H9 (cell line): ENCODE results near the gene LYZL2. TPM values are rescaled to one million over a fixed set of nuclear protein-coding genes. Genes with fewer than 3 reads are reported as not detected.

Experiments
- DNase-seq: peaks from one replicate; pipeline ENCODE4 v3.0.0-alpha.2; 2017
- H2AFZ ChIP-seq: one replicate; pipeline ENCODE4 v1.6.1; 2013; ENCODE audit warnings: mild to moderate bottlenecking, low read length, control low read depth, moderate library complexity
- H2AK5ac ChIP-seq: 2 replicates; pipeline ENCODE4 v1.6.1; 2013; ENCODE audit warnings: low read length, control low read depth, mixed read lengths; ENCODE audit not compliant: insufficient read length
- H2BK120ac ChIP-seq: one replicate; pipeline ENCODE4 v1.6.1; 2013; ENCODE audit warnings: low read depth, mild to moderate bottlenecking, low read length, control low read depth, inconsistent platforms; ENCODE audit not compliant: poor library complexity, severe bottlenecking
- H2BK12ac ChIP-seq: 2 replicates; pipeline ENCODE4 v1.6.1; 2013; ENCODE audit warnings: low read length, control low read depth, mixed read lengths, low read depth; ENCODE audit not compliant: insufficient read length
- H2BK15ac ChIP-seq: 2 replicates; pipeline ENCODE4 v1.6.1; 2013; ENCODE audit warnings: low read depth, low read length, control low read depth
- H2BK20ac ChIP-seq: one replicate; pipeline ENCODE4 v1.6.1; 2013; ENCODE audit warnings: low read depth, mild to moderate bottlenecking, low read length, control low read depth, inconsistent platforms; ENCODE audit not compliant: poor library complexity, severe bottlenecking
- H2BK5ac ChIP-seq: 2 replicates; pipeline ENCODE4 v1.6.1; 2013; ENCODE audit warnings: low read length, control low read depth, mixed read lengths; ENCODE audit not compliant: insufficient read length
- H3K14ac ChIP-seq: 2 replicates; pipeline ENCODE4 v1.6.1; 2013; ENCODE audit warnings: low read length, control low read depth; ENCODE audit not compliant: insufficient read depth
- H3K18ac ChIP-seq: 2 replicates; pipeline ENCODE4 v1.6.1; 2013; ENCODE audit warnings: low read depth, mild to moderate bottlenecking, mixed read lengths, low read length, control low read depth; ENCODE audit not compliant: insufficient read length
- H3K23ac ChIP-seq: 2 replicates; pipeline ENCODE4 v1.6.1; 2013; ENCODE audit warnings: low read length, control low read depth, mixed read lengths, low read depth; ENCODE audit not compliant: insufficient read length
- H3K23me2 ChIP-seq: 2 replicates; pipeline ENCODE4 v1.6.1; 2013; ENCODE audit warnings: low read depth, mild to moderate bottlenecking, mixed read lengths, low read length, control low read depth; ENCODE audit not compliant: insufficient read length, poor library complexity, severe bottlenecking
- H3K27ac ChIP-seq: 2 replicates; pipeline ENCODE4 v1.5.1; 2013; ENCODE audit warnings: low read length, control low read depth, mixed read lengths, low read depth; ENCODE audit not compliant: insufficient read length
- H3K27me3 ChIP-seq: 2 replicates; pipeline ENCODE4 v1.6.1; 2013; ENCODE audit warnings: low read length, control low read depth, inconsistent platforms; ENCODE audit not compliant: insufficient read depth
- H3K4ac ChIP-seq: 2 replicates; pipeline ENCODE4 v1.6.1; 2013; ENCODE audit warnings: low read depth, mild to moderate bottlenecking, control low read depth, inconsistent platforms, low read length, moderate library complexity
- H3K4me1 ChIP-seq: 2 replicates; pipeline ENCODE4 v1.6.1; 2013; ENCODE audit warnings: low read length, control low read depth, inconsistent platforms; ENCODE audit not compliant: insufficient read depth
- H3K4me2 ChIP-seq: 2 replicates; pipeline ENCODE4 v1.6.1; 2013; ENCODE audit warnings: low read length, control low read depth, mixed read lengths; ENCODE audit not compliant: insufficient read length, insufficient read depth
- H3K56ac ChIP-seq: 2 replicates; pipeline ENCODE4 v1.6.1; 2013; ENCODE audit warnings: low read depth, mild to moderate bottlenecking, mixed read lengths, low read length, control low read depth; ENCODE audit not compliant: insufficient read length
- H3K79me1 ChIP-seq: 2 replicates; pipeline ENCODE4 v1.6.1; 2013; ENCODE audit warnings: low read depth, mild to moderate bottlenecking, moderate library complexity, low read length, control low read depth, inconsistent platforms; ENCODE audit not compliant: insufficient read depth, poor library complexity, severe bottlenecking
- H3K79me2 ChIP-seq: 2 replicates; pipeline ENCODE4 v1.6.1; 2013; ENCODE audit warnings: low read length, control low read depth, inconsistent platforms; ENCODE audit not compliant: insufficient read depth
- H3K9ac ChIP-seq: 2 replicates; pipeline ENCODE4 v1.6.1; 2013; ENCODE audit warnings: low read length, control low read depth, mixed read lengths; ENCODE audit not compliant: insufficient read length; ENCODE audit errors: extremely low read depth
- H3K9me3 ChIP-seq: one replicate; pipeline ENCODE4 v1.6.1; 2013; ENCODE audit warnings: low read depth, low read length, inconsistent platforms; ENCODE audit not compliant: control insufficient read depth
- H3T11ph ChIP-seq: one replicate; pipeline ENCODE4 v1.6.1; 2013; ENCODE audit warnings: mild to moderate bottlenecking, low read length, control low read depth, inconsistent platforms
- H4K20me1 ChIP-seq: one replicate; pipeline ENCODE4 v1.6.1; 2013; ENCODE audit not compliant: control insufficient read depth, insufficient read length, insufficient read depth
- H4K5ac ChIP-seq: 2 replicates; pipeline ENCODE4 v1.6.1; 2013; ENCODE audit warnings: low read depth, mild to moderate bottlenecking, mixed read lengths, low read length, control low read depth; ENCODE audit not compliant: insufficient read length
- H4K8ac ChIP-seq: replicated peaks from 2 replicates; pipeline ENCODE4 v1.6.1; 2013; ENCODE audit warnings: low read length, control low read depth, mixed read lengths, low read depth; ENCODE audit not compliant: insufficient read length
- H4K91ac ChIP-seq: 2 replicates; pipeline ENCODE4 v1.6.1; 2013; ENCODE audit warnings: low read depth, mild to moderate bottlenecking, moderate library complexity, mixed read lengths, low read length, control low read depth; ENCODE audit not compliant: insufficient read length
- H3K27ac Mint-ChIP-seq, 3 experiments: 2 replicates in 2 of 3; 3 replicates in 1 of 3; pipeline ENCODE4 v1.8.0; 2020 to 2021; ENCODE audit warnings: mixed read lengths in 3 of 3, mild to moderate bottlenecking in 1 of 3, moderate library complexity in 1 of 3
- H3K27me3 Mint-ChIP-seq: 2 replicates; pipeline ENCODE4 v1.8.0; 2021; ENCODE audit warnings: low read depth, mild to moderate bottlenecking, moderate library complexity, mixed read lengths
- H3K36me3 Mint-ChIP-seq, 3 experiments: 2 replicates in 2 of 3; 3 replicates in 1 of 3; pipeline ENCODE4 v1.8.0; 2020 to 2021; ENCODE audit warnings: low read depth in 3 of 3, mixed read lengths in 3 of 3; ENCODE audit not compliant: insufficient read depth in 1 of 3
- H3K4me1 Mint-ChIP-seq, 2 experiments: 2 replicates each; pipeline ENCODE4 v1.8.0; 2020; ENCODE audit warnings: mixed read lengths in 2 of 2
- H3K4me3 Mint-ChIP-seq, 2 experiments: 2 replicates in 1 of 2; 3 replicates in 1 of 2; pipeline ENCODE4 v1.8.0; 2020 to 2021; ENCODE audit warnings: mild to moderate bottlenecking in 2 of 2, mixed read lengths in 2 of 2, moderate library complexity in 1 of 2
- H3K9me3 Mint-ChIP-seq, 2 experiments: 2 replicates in 1 of 2; 3 replicates in 1 of 2; pipeline ENCODE4 v1.8.0; 2020; ENCODE audit warnings: mild to moderate bottlenecking in 2 of 2, mixed read lengths in 2 of 2, moderate library complexity in 1 of 2
- WGBS: extraction: QIAGEN DNeasy Blood & Tissue Kit; methylation state at CpG from one replicate; pipeline ENCODE4 v1.1.7; 2013; ENCODE audit warnings: missing lambda C conversion rate, low lambda C conversion rate, mixed read lengths; ENCODE audit not compliant: insufficient read length; ENCODE audit errors: extremely low coverage; 5-methylcytosine and 5-hydroxymethylcytosine counted together
- total RNA-seq: library from RNA; stranded (reverse); gene quantifications from 2 replicates; pipeline ENCODE4 v1.2.1, GENCODE V29; 2021
- TF ChIP-seq, protein P1 (sequence below): fragments of 200-600 bp; sonication (generic); conservative IDR thresholded peaks from 3 replicates; pipeline ENCODE4 v1.8.0; 2021; ENCODE audit warnings: antibody characterized with exemption, mild to moderate bottlenecking

LYZL2 gene
- total RNA-seq, 1 experiment from 2014 or later, result not detected

DNA sequence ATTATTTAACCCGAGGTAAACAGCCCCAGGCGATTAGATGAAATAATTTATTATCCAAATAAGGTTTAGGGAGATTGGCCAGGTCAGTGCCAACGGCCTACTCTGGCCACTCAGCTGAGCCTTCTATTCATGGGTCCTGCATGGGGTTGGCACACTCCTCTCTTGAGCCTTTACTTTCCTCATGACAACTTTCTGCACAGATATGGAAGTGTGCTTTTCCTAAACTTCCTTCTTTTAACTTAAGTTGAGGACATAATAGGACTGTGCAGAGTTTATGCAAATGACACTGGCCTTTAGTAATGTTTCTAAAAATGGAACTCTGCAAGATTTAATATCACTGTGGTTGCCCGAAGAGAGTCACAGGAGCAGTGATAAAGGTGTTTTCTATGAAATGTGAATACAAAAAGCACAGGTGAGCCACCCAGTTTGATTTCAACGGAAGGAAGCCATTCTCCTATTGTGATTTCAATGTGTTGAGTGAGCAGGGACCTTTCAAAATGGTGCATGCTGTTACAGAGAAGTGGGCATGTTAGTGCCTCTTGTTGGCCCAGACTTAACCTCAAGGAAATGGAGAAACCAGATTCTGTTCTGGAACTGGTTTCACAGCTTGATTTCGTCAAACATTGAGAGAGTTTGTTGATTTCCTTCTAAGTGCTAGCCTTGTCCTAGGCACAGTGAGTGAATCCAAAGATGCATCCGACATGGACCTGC lies 55.7 kb downstream of the LYZL2 start:
- no peaks in the 10 kb centered on the region for H3K23me2 ChIP-seq
- H3T11ph ChIP-seq, result no peak overlapping the region
- no peaks in the 10 kb centered on the region for H4K20me1 ChIP-seq
- no peaks in the 10 kb centered on the region for H3K36me3 Mint-ChIP-seq
- H3K27me3 Mint-ChIP-seq, result peaks cover 2% of the 10 kb centered on the region; the same call in 1 of the 2 replicates
- no peak for DNase-seq
- no peak overlapping the region for H3K9ac ChIP-seq
- no peak overlapping the region for H3K18ac ChIP-seq
- H3K4me1 Mint-ChIP-seq, result peaks cover 17% of the 10 kb centered on the region in 2 experiments
- H3K4me2 ChIP-seq, result no peak overlapping the region
- H3K4ac ChIP-seq, result no peak overlapping the region
- H3K9me3 Mint-ChIP-seq, result peaks cover 0 to 7% of the 10 kb centered on the region in 2 experiments; a peak in 2 of 5 replicates
- no peaks in the 10 kb centered on the region for H3K79me2 ChIP-seq
- no peak overlapping the region for H4K8ac ChIP-seq
- 0 out of 2 replicates have a peak, but pooled peaks cover 2% of the 10 kb centered on the region for H3K4me1 ChIP-seq
- no peak overlapping the region for H2BK15ac ChIP-seq
- no peak overlapping the region for H3K23ac ChIP-seq
- H3K27ac Mint-ChIP-seq, result no peak overlapping the region; a peak in 1 of 7 replicates
- H2BK120ac ChIP-seq, result no peak overlapping the region
- H4K91ac ChIP-seq, result no peak overlapping the region
- H3K9me3 ChIP-seq, result no peaks in the 10 kb centered on the region
- H4K5ac ChIP-seq, result no peak overlapping the region
- no peaks in the 10 kb centered on the region for H3K79me1 ChIP-seq
- H2BK5ac ChIP-seq, result no peak overlapping the region
- H2BK12ac ChIP-seq, result no peak overlapping the region
- no peak overlapping the region for H3K56ac ChIP-seq
- no peak overlapping the region for H3K27ac ChIP-seq
- TF ChIP-seq, protein P1, sequence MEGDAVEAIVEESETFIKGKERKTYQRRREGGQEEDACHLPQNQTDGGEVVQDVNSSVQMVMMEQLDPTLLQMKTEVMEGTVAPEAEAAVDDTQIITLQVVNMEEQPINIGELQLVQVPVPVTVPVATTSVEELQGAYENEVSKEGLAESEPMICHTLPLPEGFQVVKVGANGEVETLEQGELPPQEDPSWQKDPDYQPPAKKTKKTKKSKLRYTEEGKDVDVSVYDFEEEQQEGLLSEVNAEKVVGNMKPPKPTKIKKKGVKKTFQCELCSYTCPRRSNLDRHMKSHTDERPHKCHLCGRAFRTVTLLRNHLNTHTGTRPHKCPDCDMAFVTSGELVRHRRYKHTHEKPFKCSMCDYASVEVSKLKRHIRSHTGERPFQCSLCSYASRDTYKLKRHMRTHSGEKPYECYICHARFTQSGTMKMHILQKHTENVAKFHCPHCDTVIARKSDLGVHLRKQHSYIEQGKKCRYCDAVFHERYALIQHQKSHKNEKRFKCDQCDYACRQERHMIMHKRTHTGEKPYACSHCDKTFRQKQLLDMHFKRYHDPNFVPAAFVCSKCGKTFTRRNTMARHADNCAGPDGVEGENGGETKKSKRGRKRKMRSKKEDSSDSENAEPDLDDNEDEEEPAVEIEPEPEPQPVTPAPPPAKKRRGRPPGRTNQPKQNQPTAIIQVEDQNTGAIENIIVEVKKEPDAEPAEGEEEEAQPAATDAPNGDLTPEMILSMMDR, result no peak
- no peak overlapping the region for H3K4me3 Mint-ChIP-seq
- peaks cover 2% of the 10 kb centered on the region; the same call in 1 of the 2 replicates for H3K27me3 ChIP-seq
- no peak overlapping the region for H2BK20ac ChIP-seq
- no peak overlapping the region for H2AK5ac ChIP-seq
- H3K14ac ChIP-seq, result no peak overlapping the region
- no peak overlapping the region for H2AFZ ChIP-seq
- WGBS, result no CpG with 5 or more reads among the region's 7 CpGs
